ENCODE data around the gene NDC80. TPM values are rescaled to one million over a fixed set of nuclear protein-coding genes. Genes with fewer than 3 reads are reported as not detected.
A peak's percentile ranks its signal among the peaks of the same experiment; 100 is the strongest.
"Not testable (repeated sequence)": the region's sequence is repeated elsewhere in the genome, so short reads cannot be mapped to it uniquely, and the experiment has no call there.

The NDC80 gene
- total RNA-seq: 1 to 10 TPM in 2 of 6 experiments, under 1 TPM in 3, not detected in 1; 0.34 to 1.6 (median 0.55) TPM
- long read RNA-seq: 0 reads

GRCh38 chr18:2571200-2572170 is at the start of gene NDC80, which contains the start of gene METTL4:
Gene NDC80 (plus strand): TSS chr18:2571557. CDS start chr18:2572986, 1,429 bp downstream.
Gene METTL4 (minus strand): TSS chr18:2571505. CDS start chr18:2567216, 4,289 bp downstream.
- DNase-seq (peak; percentile 84 to 87 (median 87)), ATAC-seq (peak; percentile 92 to 96 (median 94))
- Histone ChIP-seq H3K27me3 (no peaks in the 10 kb centered on the region), H3K4me3 (peak within 1 kb of the TSS; percentile 65 to 72 (median 68)), H3K9me3 (no peaks in the 10 kb centered on the region), H3K36me3 (no peaks in the 10 kb centered on the region), H3K4me1 (peaks cover 0 to 13% (median 0%) of the 10 kb centered on the region in 4 donors), H3K27ac (peak within 1 kb of the TSS; percentile 99)
- intact Hi-C loops (cut with DNase I): no loop called here
- WGBS (ENCODE audit: insufficient coverage, low coverage, low lambda C conversion rate, missing lambda C conversion rate): under 1% methylated on average over 40 of the region's 55 CpGs
- TF ChIP-seq POLR2A (IDR thresholded peaks at IDR 0.05) (no peak), CTCF (IDR thresholded peaks at IDR 0.05) (no peak)

GRCh38 chr18:2522112-2522511 is 49.2 kb upstream of the NDC80 start:
- Histone ChIP-seq H3K27ac (no peak overlapping the region), H3K27me3 (no peaks in the 10 kb centered on the region), H3K4me1 (no peaks in the 10 kb centered on the region), H3K9me3 (no peaks in the 10 kb centered on the region), H3K4me3 (no peak overlapping the region), H3K36me3 (no peaks in the 10 kb centered on the region)
- TF ChIP-seq CTCF (IDR thresholded peaks at IDR 0.05): no peak
- TF ChIP-seq POLR2A (IDR thresholded peaks at IDR 0.05): no peak
- intact Hi-C loops (cut with DNase I): no loop called here
- WGBS (ENCODE audit: insufficient coverage, low coverage, low lambda C conversion rate, missing lambda C conversion rate): 61% methylated on average over 2 of the region's 4 CpGs
- DNase-seq: no peak
- no peak for ATAC-seq

GRCh38 chr18:2524794-2525198 is 46.6 kb upstream of the NDC80 start:
- H3K9me3 ChIP-seq; ATAC-seq; intact Hi-C loops (cut with DNase I); H3K27ac ChIP-seq; H3K4me3 ChIP-seq; H3K4me1 ChIP-seq; DNase-seq; H3K27me3 ChIP-seq; H3K36me3 ChIP-seq: not testable (repeated sequence)
- WGBS (ENCODE audit: insufficient coverage, low coverage, low lambda C conversion rate, missing lambda C conversion rate): 15% methylated on average over 2 of the region's 2 CpGs

- Histone ChIP-seq H3K9me3 (no peaks in the 10 kb centered on the region), H3K4me3 (no peak overlapping the region), H3K36me3 (no peaks in the 10 kb centered on the region), H3K4me1 (no peaks in the 10 kb centered on the region), H3K27me3 (no peaks in the 10 kb centered on the region), H3K27ac (no peak overlapping the region)
- intact Hi-C loops (cut with DNase I): no loop called here
- WGBS (ENCODE audit: insufficient coverage, low coverage, low lambda C conversion rate, missing lambda C conversion rate): 68% methylated on average over 2 of the region's 2 CpGs
- TF ChIP-seq CTCF (IDR thresholded peaks at IDR 0.05) (no peak), POLR2A (IDR thresholded peaks at IDR 0.05) (no peak)
- no peak for ATAC-seq
- no peak for DNase-seq
Measured at GRCh38 chr18:2526329-2526728, 45.0 kb upstream of the NDC80 start.

- Histone ChIP-seq H3K27me3 (no peaks in the 10 kb centered on the region), H3K4me1 (no peaks in the 10 kb centered on the region), H3K36me3 (no peaks in the 10 kb centered on the region), H3K27ac (no peak overlapping the region), H3K4me3 (no peak overlapping the region), H3K9me3 (no peaks in the 10 kb centered on the region)
- WGBS (ENCODE audit: insufficient coverage, low coverage, low lambda C conversion rate, missing lambda C conversion rate): 96% methylated on average over 7 of the region's 7 CpGs
- no peak for TF ChIP-seq POLR2A (IDR thresholded peaks at IDR 0.05)
- TF ChIP-seq CTCF (IDR thresholded peaks at IDR 0.05): no peak
- no peak for ATAC-seq
- no peak for DNase-seq
- intact Hi-C loops (cut with DNase I): no loop called here
Measured at GRCh38 chr18:2529154-2529553, 42.2 kb upstream of the NDC80 start.

All from right lobe of liver (tissue), 6 donors.